ENCODE data around the gene TMEM108. TPM values are rescaled to one million over a fixed set of nuclear protein-coding genes. Genes with fewer than 3 reads are reported as not detected.
"Not testable (repeated sequence)": the region's sequence is repeated elsewhere in the genome, so short reads cannot be mapped to it uniquely, and the experiment has no call there.

TMEM108 gene
- total RNA-seq, result 0.10 TPM

GRCh38 chr3:133038089-133038730 is at the start of gene TMEM108:
Gene TMEM108 (plus strand): TSS chr3:133038391.
- no peak within 1 kb of the TSS for H3K4me3 ChIP-seq (ENCODE audit: low read length)
- H3K27me3 ChIP-seq (ENCODE audit: insufficient read depth, low read length), result peaks cover 58% of the 10 kb centered on the region

GRCh38 chr3:132995971-132996370 is 42.2 kb upstream of the TMEM108 start:
- Histone ChIP-seq H3K4me1 (ENCODE audit: insufficient read depth, low read length) (no peaks in the 10 kb centered on the region), H3K4me3 (ENCODE audit: low read length) (no peak overlapping the region), H3K9me3 (ENCODE audit: low read depth, low read length) (no peaks in the 10 kb centered on the region), H3K27me3 (ENCODE audit: insufficient read depth, low read length) (no peaks in the 10 kb centered on the region)

More at GRCh38 chr3:133038089-133038730, at the start of gene TMEM108:
- Histone ChIP-seq H3K9me3 (ENCODE audit: low read depth, low read length) (no peaks in the 10 kb centered on the region), H3K4me1 (ENCODE audit: insufficient read depth, low read length) (no peaks in the 10 kb centered on the region)

- H3K27me3 ChIP-seq (ENCODE audit: insufficient read depth, low read length), result no peaks in the 10 kb centered on the region
- H3K9me3 ChIP-seq (ENCODE audit: low read depth, low read length), result no peaks in the 10 kb centered on the region
Observed at GRCh38 chr3:132997404-132998185, 40.6 kb upstream of the TMEM108 start.

GRCh38 chr3:133005032-133005431 is 33.2 kb upstream of the TMEM108 start:
- H3K9me3 ChIP-seq (ENCODE audit: low read depth, low read length); H3K4me1 ChIP-seq (ENCODE audit: insufficient read depth, low read length); H3K27me3 ChIP-seq (ENCODE audit: insufficient read depth, low read length); H3K4me3 ChIP-seq (ENCODE audit: low read length): not testable (repeated sequence)

More at GRCh38 chr3:132997404-132998185, 40.6 kb upstream of the TMEM108 start:
- Histone ChIP-seq H3K4me1 (ENCODE audit: insufficient read depth, low read length) (no peaks in the 10 kb centered on the region), H3K4me3 (ENCODE audit: low read length) (no peak overlapping the region)

GRCh38 chr3:133007601-133008000 is 30.6 kb upstream of the TMEM108 start:
- no peaks in the 10 kb centered on the region for H3K27me3 ChIP-seq (ENCODE audit: insufficient read depth, low read length)
- no peak overlapping the region for H3K4me3 ChIP-seq (ENCODE audit: low read length)
- H3K9me3 ChIP-seq (ENCODE audit: low read depth, low read length), result no peaks in the 10 kb centered on the region
- no peaks in the 10 kb centered on the region for H3K4me1 ChIP-seq (ENCODE audit: insufficient read depth, low read length)

GRCh38 chr3:133014325-133014724 is 23.9 kb upstream of the TMEM108 start:
- H3K9me3 ChIP-seq (ENCODE audit: low read depth, low read length), result no peaks in the 10 kb centered on the region
- no peaks in the 10 kb centered on the region for H3K27me3 ChIP-seq (ENCODE audit: insufficient read depth, low read length)
- no peaks in the 10 kb centered on the region for H3K4me1 ChIP-seq (ENCODE audit: insufficient read depth, low read length)
- no peak overlapping the region for H3K4me3 ChIP-seq (ENCODE audit: low read length)

GRCh38 chr3:133015573-133015972 is 22.6 kb upstream of the TMEM108 start:
- not testable (repeated sequence) for H3K4me3 ChIP-seq (ENCODE audit: low read length); H3K4me1 ChIP-seq (ENCODE audit: insufficient read depth, low read length); H3K9me3 ChIP-seq (ENCODE audit: low read depth, low read length); H3K27me3 ChIP-seq (ENCODE audit: insufficient read depth, low read length)

GRCh38 chr3:133016838-133017309 is 21.3 kb upstream of the TMEM108 start:
- no peak overlapping the region for H3K4me3 ChIP-seq (ENCODE audit: low read length)
- no peaks in the 10 kb centered on the region for H3K27me3 ChIP-seq (ENCODE audit: insufficient read depth, low read length)
- no peaks in the 10 kb centered on the region for H3K4me1 ChIP-seq (ENCODE audit: insufficient read depth, low read length)
- H3K9me3 ChIP-seq (ENCODE audit: low read depth, low read length), result no peaks in the 10 kb centered on the region

- Histone ChIP-seq H3K4me1 (ENCODE audit: insufficient read depth, low read length) (no peaks in the 10 kb centered on the region), H3K27me3 (ENCODE audit: insufficient read depth, low read length) (no peaks in the 10 kb centered on the region), H3K9me3 (ENCODE audit: low read depth, low read length) (no peaks in the 10 kb centered on the region), H3K4me3 (ENCODE audit: low read length) (no peak overlapping the region)
Observed at GRCh38 chr3:133018921-133019320, 19.3 kb upstream of the TMEM108 start.

- no peak overlapping the region for H3K4me3 ChIP-seq (ENCODE audit: low read length)
- no peaks in the 10 kb centered on the region for H3K9me3 ChIP-seq (ENCODE audit: low read depth, low read length)
- H3K4me1 ChIP-seq (ENCODE audit: insufficient read depth, low read length), result no peaks in the 10 kb centered on the region
- H3K27me3 ChIP-seq (ENCODE audit: insufficient read depth, low read length), result no peaks in the 10 kb centered on the region
Observed at GRCh38 chr3:133021206-133021605, 17.0 kb upstream of the TMEM108 start.

- H3K4me1 ChIP-seq (ENCODE audit: insufficient read depth, low read length), result no peaks in the 10 kb centered on the region
- no peak overlapping the region for H3K4me3 ChIP-seq (ENCODE audit: low read length)
- H3K9me3 ChIP-seq (ENCODE audit: low read depth, low read length), result no peaks in the 10 kb centered on the region
- no peaks in the 10 kb centered on the region for H3K27me3 ChIP-seq (ENCODE audit: insufficient read depth, low read length)
Observed at GRCh38 chr3:133023362-133023761, 14.8 kb upstream of the TMEM108 start.

GRCh38 chr3:133025546-133025945 is 12.6 kb upstream of the TMEM108 start:
- no peak overlapping the region for H3K4me3 ChIP-seq (ENCODE audit: low read length)

GRCh38 chr3:133032301-133032700 is 5.9 kb upstream of the TMEM108 start:
- Histone ChIP-seq H3K4me1 (ENCODE audit: insufficient read depth, low read length) (no peaks in the 10 kb centered on the region), H3K4me3 (ENCODE audit: low read length) (no peak overlapping the region), H3K27me3 (ENCODE audit: insufficient read depth, low read length) (peaks cover 25% of the 10 kb centered on the region), H3K9me3 (ENCODE audit: low read depth, low read length) (no peaks in the 10 kb centered on the region)

More at GRCh38 chr3:133025546-133025945, 12.6 kb upstream of the TMEM108 start:
- no peaks in the 10 kb centered on the region for H3K9me3 ChIP-seq (ENCODE audit: low read depth, low read length)
- no peaks in the 10 kb centered on the region for H3K4me1 ChIP-seq (ENCODE audit: insufficient read depth, low read length)
- no peaks in the 10 kb centered on the region for H3K27me3 ChIP-seq (ENCODE audit: insufficient read depth, low read length)

- H3K4me1 ChIP-seq (ENCODE audit: insufficient read depth, low read length), result no peaks in the 10 kb centered on the region
- no peak overlapping the region for H3K4me3 ChIP-seq (ENCODE audit: low read length)
- peaks cover 58% of the 10 kb centered on the region for H3K27me3 ChIP-seq (ENCODE audit: insufficient read depth, low read length)
- H3K9me3 ChIP-seq (ENCODE audit: low read depth, low read length), result no peaks in the 10 kb centered on the region
Observed at GRCh38 chr3:133037436-133037835, 755 bp upstream of the TMEM108 start.

- H3K4me3 ChIP-seq (ENCODE audit: low read length), result no peak overlapping the region
- no peaks in the 10 kb centered on the region for H3K9me3 ChIP-seq (ENCODE audit: low read depth, low read length)
- peaks cover 55% of the 10 kb centered on the region for H3K27me3 ChIP-seq (ENCODE audit: insufficient read depth, low read length)
- H3K4me1 ChIP-seq (ENCODE audit: insufficient read depth, low read length), result no peaks in the 10 kb centered on the region
Observed at GRCh38 chr3:133038731-133039375, 662 bp downstream of the TMEM108 start.

Data from mononuclear cell (primary cell).